Midbrain (tissue), 1 donor: ENCODE results near the gene DHCR24.

Experiments used
- DNase-seq: peaks from one replicate; lab custom pipeline; 2025; lab: John Stamatoyannopoulos, UW

The DHCR24 gene

GRCh38 chr1:54815086-54815876 is 71.7 kb downstream of the DHCR24 start:
- no peak for DNase-seq

GRCh38 chr1:54814571-54814970 is 72.4 kb downstream of the DHCR24 start:
- DNase-seq: no peak

GRCh38 chr1:54814126-54814498 is 72.9 kb downstream of the DHCR24 start:
- no peak for DNase-seq

DNA sequence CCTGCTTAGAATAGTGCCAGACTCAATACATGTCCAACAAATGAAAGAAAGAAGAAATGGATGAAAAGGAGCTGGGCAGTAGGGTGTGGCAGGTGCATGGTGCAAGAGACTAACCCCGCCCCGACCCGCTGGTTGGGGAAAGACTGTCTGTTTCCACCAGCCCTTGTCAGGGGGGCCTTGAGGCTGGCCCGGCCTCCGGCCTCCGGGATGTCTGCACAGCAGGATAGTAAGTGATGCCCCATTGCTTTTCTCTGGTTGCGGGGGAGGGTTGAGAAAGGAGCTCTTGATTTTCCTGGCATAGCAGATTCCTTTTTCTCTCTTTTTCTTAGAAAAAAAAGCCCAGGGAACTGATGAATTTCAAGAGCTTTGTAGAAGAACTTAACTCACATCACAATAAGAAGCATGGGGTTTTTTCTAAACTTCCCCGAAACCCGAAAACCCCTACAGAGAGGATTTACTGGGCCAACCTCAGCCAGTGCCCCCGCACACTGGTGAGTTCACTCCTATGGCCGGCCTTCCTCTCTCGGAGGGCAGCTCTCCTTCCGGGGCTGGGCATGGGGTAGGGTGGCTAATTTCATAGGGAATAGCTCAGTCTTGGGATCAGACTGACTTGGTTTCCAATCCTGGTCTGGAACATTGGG is 73.4 kb downstream of the DHCR24 start:
- no peak for DNase-seq

- DNase-seq: no peak
Measured at GRCh38 chr1:54812801-54813484, 74.1 kb downstream of the DHCR24 start.

DNA sequence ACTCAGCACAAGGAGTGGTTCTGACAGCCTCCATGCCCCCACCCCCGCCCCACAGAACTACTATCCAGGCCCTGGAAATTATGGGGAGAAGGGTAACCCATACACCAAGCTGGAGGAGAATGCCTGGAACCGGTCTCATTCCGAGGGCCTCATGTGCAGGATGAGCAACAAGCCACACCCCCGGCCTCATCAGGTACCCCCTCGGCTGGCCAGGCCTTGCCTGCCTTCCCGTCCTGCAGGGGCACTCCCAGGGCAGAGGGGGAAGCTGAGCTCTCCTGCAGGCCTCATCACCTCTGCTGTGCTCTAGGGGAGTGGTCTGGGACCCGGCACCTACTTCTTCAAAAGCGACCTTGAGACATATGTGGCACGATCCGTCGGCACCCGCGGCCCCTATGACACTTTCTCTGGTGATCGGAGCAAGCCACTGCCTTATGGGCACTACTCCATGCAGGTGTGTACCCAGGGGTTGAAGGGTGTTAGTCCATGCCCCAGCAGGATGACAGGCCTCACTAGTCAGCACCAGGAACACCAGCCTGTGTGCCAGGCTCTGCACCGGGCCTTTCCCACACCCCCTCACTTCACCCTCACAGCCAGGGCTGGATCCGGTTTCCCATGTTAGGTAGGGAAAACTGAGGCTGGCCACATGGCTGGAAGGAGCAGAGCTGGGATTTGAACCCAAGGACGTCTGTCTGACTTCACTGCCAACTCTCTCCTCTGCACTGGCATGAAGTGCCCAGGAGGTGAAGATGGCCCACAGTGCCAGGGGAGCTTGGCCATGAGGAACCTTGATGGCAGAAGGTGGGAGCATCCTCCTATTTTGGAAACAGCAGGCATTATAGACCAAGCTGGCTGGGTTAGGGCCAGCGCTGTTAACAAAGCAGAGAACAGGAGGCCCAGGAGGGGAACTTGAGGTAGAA is 75.0 kb downstream of the DHCR24 start:
- DNase-seq: no peak

DNA sequence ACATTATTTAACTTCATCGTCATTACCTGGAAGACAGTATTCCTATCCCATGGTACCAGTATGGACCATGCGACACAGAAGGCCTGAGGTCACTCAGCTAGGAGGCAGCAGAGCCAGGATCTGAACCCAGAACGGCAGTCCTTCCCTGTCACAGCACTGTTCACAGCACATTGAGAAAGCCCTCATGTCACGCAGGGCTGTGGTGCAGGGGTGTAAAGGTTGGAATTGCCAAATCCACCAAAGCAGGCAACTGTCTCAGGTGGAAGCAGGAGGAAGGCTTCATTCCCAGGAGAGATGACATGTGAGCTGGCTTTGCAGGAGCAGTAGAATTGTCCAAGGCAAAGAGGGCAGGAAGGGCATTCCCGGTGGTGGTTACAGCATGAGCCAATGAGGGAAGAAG is 75.9 kb downstream of the DHCR24 start:
- DNase-seq: no peak

DNA sequence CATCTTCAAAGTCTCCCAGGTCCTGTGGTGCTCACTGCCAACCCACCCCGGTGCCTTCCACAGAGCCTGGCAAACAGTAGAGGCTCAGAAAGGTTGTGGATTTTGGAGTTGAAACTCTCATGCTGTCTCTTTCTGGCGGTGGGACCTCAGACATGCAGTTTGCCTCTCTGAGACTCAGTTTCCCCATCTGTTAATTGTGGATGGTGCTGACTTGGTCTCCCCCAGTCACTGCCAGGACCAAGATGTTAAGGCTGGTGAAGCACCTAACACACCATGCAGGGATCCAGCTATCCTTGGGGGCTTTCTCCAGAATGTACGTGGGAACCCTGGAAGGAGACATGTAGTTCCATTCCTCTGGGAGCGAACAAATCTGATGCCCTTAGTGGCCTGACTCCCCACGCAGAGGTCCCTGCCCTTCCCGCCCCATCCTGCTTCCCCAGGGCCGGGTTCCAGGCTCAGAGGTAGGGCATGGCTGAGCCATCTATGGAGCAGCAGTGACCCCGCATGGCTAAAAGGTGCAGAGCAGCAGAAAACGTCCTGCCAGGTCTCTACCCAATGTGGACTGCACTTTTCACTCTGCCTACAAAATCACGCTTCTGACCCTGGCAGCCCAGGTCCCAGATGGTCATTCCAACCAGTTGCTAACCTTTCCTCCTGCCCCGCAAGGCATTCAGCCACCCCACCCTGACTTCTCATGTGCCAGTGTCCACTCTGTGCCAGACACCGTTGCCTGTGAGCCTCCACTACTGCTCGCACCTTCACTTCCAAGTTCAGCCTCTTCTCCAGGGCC is 76.6 kb downstream of the DHCR24 start:
- peak; percentile 63 for DNase-seq

DNA sequence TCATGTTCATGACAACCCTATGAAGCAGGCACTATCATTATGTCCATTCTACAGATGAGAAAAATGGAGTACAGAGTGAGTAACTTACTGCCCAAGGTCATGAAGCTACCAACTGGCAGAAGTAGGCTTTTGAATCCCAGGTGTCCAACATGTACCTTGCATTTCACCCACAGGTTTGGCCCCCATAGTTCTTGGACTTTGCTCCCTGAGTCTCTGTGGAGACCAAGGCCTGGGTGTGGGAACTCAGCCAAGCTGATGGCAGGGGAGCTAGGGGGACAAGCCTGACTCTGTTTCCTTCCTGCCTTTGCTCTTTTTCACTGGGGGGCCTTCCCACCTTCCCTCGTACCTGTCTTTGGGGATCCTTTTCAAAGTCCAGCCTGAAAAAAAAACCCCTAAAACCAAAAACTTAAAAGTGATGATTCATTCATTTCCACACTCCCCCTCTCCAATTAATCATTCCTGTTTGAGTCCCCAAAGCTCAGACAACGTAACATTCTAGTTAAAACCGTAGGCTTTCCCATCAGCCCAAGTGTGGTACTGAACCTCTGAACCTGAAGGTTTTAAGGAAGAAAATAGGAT is 77.4 kb downstream of the DHCR24 start:
- no peak for DNase-seq

DNA sequence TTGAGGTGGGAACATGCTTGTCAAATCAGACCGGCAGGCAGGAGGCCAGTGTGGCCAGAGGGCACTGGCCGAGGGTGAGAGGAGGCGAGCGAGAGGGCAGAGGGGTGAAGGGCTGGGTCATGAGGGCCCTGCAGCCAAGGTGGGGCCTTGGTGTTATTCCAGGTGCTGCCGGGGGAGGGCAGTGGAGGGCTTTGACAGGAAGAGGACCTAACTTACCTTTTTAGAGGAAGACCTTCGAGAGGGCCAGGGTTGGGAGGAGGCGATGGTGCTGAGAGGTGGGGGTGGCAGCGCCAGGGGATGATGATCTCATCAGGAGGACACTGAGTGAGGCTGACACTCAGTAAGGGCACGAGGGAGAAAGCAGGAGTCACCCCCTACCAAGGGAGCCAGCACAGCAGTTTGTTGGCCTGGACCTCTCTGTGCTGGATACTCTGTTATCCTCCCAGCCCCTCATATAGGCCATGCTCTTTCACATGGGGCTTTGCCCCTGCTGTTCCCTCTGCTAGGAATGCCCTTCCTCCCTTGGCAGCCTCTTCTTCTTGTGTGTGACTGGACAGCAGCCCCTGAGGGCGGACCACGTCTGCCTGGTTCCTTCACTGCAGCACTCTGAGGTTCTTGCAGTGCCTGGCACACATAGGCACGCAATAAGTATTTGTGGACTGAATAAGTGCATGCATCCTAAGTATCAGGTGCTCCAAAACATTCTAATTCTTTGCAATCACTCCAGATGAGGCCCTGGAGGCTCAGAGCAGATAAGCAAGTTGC is 78.4 kb downstream of the DHCR24 start:
- no peak for DNase-seq

DNA sequence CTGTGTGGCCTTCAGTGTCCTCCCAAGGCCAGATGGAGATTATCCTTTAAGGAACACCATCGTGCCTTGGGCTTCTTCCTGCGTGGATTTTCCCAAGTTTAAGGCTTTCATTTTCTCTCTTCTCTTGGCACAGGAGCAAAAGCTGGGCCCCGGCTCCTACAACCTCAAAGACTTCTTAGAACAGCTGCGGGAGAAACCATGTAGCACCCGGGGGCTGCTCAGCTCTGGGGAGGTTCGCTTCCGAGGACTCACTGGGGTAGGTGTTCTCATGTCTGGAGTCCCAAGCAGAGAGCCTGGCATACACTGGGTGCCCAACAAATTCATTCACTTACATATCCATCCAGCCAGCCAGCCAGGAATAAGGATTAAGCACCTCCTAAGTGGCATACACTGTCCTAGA is 79.2 kb downstream of the DHCR24 start:
- DNase-seq: no peak

GRCh38 chr1:54806931-54807611 is 79.9 kb downstream of the DHCR24 start:
- no peak for DNase-seq

DNA sequence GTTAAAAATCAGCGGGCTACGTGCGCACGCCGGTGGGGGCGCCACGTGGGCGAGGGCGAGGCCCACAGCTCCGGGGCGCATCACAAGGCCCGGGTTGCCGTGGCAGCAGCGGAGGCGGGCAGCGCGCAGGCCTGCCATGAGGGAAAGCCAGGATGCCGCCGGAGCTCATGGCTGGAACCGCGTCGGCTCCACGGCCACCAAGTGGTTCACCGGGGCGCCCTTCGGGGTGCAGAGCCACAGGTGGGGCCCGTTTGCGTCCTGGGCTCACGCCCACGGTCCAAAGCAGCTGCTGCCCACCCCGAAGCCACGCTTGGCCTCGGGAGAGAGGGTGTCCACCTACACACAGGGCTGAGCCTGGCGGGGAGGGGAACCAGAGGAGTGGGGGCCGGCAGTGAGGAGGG is 81.0 kb downstream of the DHCR24 start:
- no peak for DNase-seq

GRCh38 chr1:54805466-54805865 is 81.5 kb downstream of the DHCR24 start:
- DNase-seq: no peak

GRCh38 chr1:54804471-54805132 is 82.4 kb downstream of the DHCR24 start:
- DNase-seq: no peak

- DNase-seq: no peak
Measured at GRCh38 chr1:54803761-54804470, 83.1 kb downstream of the DHCR24 start.

DNA sequence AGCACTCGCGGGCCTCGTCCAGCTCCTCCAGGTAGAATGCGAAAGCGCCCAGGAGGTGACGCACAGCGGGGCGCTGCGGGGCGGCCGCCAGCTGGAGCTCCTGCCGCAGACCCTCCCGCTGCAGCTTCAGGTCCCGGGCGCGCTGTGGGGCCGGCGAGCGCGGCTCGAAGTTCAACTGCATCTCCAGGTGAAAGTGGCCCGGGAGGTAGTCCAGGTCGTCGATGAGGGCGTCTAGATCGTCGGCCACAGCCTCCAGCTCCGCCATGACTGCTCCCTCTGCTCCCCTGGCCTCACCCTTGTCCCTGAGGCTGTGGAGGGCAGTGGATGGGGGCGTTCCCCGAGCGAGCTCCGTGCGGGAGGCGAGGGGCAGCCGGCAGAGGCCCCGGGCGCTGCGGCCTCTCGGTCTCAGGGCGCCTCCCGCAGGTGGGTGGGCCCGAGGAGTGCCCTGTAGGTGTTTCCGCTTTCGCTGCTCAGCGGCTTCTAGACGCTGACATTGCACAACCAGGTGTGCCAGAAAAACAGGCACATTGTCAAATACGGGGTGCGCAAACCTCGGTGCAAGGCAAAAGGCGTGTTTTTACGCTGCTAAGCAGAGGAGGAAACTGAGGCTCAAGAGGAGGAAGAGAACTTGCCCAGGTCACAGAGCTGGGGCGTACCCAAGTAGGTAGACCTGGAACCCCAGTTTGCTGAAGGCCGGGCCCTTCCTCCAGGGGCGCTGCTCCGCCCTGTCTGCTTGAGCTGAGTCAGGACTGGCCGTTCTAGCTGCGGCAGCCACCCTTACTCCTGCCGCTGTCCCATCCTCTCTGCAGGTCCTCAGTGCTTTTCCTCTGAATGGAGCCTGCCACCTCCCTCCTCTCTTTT is 85.9 kb downstream of the DHCR24 start, which contains the start of gene TTC22:
TTC22 (minus strand) TSS at position 425 of the 861 bp plus-strand sequence; CDS start at position 265, 160 bp downstream.
- DNase-seq: no peak
